HTERT RPE-1 (cell line): Measurements from ENCODE around the gene SNTN.

Experiments used
- in situ Hi-C: fragments of 300-500 bp; cut with MboI; formaldehyde crosslinking; loops from 4 replicates; pipeline ENCODE4 v1.14.3; 2020; ENCODE audit warnings: low sequenced_read_pairs

SNTN gene

GRCh38 chr3:63670544-63670943, 18.1 kb downstream of the SNTN start:
- in situ Hi-C loops: no loop called here

- in situ Hi-C loops: no loop called here
Measured at GRCh38 chr3:63673111-63673510, 20.6 kb downstream of the SNTN start.

GRCh38 chr3:63674586-63674985, 22.1 kb downstream of the SNTN start:
- in situ Hi-C loops: no loop called here

GRCh38 chr3:63679186-63679585, 26.7 kb downstream of the SNTN start:
- in situ Hi-C loops: no loop called here

GRCh38 chr3:63684081-63684480, 31.6 kb downstream of the SNTN start:
- in situ Hi-C loops: no loop called here

GRCh38 chr3:63685340-63685739, 32.9 kb downstream of the SNTN start:
- in situ Hi-C loops: no loop called here

- in situ Hi-C loops: no loop called here
Measured at GRCh38 chr3:63687278-63688225, 35.1 kb downstream of the SNTN start.

GRCh38 chr3:63689285-63689684, 36.8 kb downstream of the SNTN start:
- in situ Hi-C loops: no loop called here

GRCh38 chr3:63693351-63693750, 40.9 kb downstream of the SNTN start:
- in situ Hi-C loops: no loop called here

- in situ Hi-C loops: no loop called here
Measured at GRCh38 chr3:63705092-63705645, 52.7 kb downstream of the SNTN start.

- in situ Hi-C loops: no loop called here
Measured at GRCh38 chr3:63706321-63707085, 54.0 kb downstream of the SNTN start.

- in situ Hi-C loops: no loop called here
Measured at GRCh38 chr3:63707731-63708130, 55.3 kb downstream of the SNTN start.

- in situ Hi-C loops: no loop called here
Measured at GRCh38 chr3:63709576-63709975, 57.1 kb downstream of the SNTN start.
